Amniotic stem cell (primary cell): ENCODE data around the gene CELF4.

Source experiments
- DNase-seq: peaks from one replicate; lab custom pipeline; 2025; lab: John Stamatoyannopoulos, UW

Gene CELF4

GRCh38 chr18:37572736-37573135, 7.1 kb upstream of the CELF4 start:
- no peak for DNase-seq

- no peak for DNase-seq
Observed at GRCh38 chr18:37571266-37571665, 5.7 kb upstream of the CELF4 start.

- DNase-seq, result no peak
Observed at GRCh38 chr18:37570336-37570930, 4.8 kb upstream of the CELF4 start.

GRCh38 chr18:37568671-37569070, 3.1 kb upstream of the CELF4 start:
- DNase-seq, result no peak

GRCh38 chr18:37567994-37568359, 2.4 kb upstream of the CELF4 start:
- no peak for DNase-seq

DNA sequence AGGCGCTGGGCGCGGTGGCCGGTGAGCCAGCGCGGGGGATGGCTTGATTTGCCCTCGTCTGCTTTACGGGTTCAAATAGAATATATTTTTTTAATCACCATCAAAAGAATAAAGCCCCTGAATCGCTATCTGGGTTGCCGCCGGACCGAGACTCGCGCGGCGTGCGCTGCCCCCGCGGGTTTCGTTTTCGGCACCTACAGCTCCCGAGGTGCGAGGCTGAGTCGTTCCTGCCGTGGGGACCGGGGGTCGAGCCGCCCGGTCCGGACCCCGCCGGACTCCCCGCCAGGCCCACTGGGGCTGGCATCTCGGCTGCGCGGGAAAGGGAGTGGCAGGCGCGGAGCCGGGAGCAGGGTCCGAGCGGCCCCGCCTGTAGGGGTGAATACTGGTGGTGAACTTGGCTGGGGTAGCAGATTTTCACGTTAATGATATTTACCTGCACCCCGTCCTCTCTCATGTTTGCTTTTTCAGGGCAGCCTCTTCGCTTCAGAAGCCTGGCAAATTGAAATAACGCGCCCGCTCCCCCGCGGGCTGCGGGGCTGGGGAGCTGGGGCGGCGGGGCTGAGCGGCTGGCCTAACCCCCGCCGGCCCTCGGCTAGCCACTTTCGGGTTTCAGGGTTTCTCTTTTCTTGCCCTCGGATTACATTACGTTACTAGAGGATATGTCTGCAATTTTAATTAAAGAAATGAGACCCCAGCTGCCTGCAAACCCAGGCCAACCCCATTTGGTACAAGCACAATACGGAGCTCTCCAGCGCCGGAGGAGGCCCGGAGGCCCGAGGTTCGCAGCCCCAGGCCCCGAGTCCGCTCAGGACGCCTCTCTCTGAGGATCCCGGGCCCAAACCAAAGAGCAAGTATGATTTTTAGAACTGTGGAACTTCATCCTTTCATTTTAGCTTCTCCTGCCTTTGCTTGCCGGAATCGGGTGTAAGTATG, 1.7 kb upstream of the CELF4 start:
- DNase-seq, result no peak

GRCh38 chr18:37566479-37567060, 972 bp upstream of the CELF4 start:
- DNase-seq, result no peak

GRCh38 chr18:37565977-37566478, 430 bp upstream of the CELF4 start:
- DNase-seq, result no peak

GRCh38 chr18:37564711-37565100, 892 bp downstream of the CELF4 start:
- peak; percentile 19 for DNase-seq

DNA sequence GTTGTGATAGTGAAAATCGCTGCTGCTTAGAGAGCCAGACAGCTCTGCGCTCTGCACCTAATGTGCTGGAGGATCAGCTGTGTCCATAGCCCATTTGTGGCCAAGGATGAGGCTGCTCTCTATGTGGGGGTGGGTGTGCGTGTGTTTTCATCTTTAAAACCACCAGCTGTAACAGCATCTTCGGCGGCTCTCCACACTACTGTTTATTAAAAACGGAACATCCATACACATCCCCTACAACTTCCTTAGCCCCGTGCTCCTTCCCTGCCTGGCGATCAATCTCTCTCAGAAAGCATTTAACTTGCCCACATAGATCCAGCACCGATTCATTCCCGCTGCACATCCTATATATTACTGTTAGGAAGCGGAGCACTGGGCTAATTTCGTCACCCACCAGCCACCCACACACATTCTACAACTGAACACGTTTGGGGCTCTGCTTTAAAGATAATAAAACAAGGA, 1.6 kb downstream of the CELF4 start:
- DNase-seq, result no peak

GRCh38 chr18:37561986-37562385, 3.6 kb downstream of the CELF4 start:
- no peak for DNase-seq

DNA sequence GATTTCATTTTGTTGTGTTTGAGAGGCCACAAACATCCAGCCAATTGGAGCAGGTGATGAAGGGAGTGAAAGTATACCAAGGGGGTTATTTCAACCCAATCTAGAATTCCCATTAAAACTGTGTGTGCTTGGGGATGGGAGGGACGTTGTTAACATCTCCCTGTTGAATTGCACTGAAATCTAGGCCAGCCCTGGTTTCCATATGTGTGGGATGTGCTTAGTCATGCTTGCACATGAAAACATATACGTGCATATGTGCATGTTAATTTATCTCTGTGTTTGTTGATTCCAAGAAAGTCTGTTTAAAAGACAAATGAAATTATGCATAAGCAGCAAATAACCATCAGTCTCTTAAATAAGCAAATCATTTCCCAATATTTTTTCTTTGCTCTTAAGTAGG, 5.6 kb downstream of the CELF4 start:
- DNase-seq, result no peak

DNA sequence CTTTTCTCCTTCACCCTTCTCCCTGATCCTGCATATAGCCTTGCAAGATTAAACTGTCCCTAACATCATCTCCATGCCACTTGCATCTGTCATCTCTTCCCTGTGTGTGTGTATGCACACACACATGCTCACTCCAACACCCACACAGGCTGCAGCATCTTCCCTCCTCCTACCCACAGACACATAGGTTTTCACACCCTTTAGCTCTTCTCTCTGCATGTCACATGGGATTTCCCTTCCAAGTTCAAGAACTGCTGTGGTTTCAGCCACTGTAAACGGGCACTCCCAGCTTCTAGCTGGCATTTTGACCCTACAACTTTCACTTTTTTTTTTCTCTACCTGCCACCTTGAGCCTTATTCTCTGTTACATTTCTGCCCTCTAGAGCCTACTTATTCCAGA, 6.4 kb downstream of the CELF4 start:
- no peak for DNase-seq

DNA sequence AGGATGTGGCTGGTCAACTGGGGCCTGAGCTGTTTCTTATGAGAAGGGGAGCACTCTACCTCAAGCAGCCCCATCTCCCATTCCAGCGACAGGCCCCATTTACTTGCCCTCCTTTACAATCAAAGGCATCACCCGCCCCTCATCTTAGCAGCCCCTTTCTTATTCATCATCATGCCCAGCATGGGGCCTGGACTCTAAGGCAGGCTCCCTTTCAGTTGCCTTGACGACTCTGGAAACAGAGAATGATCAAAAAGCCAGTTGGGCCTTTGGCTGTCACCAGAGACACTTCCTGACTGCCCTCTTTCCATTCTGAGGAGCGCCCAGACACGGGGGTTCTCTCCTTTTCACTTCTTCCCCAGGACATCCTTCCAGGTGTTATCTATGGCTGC, 11.2 kb downstream of the CELF4 start:
- no peak for DNase-seq

DNA sequence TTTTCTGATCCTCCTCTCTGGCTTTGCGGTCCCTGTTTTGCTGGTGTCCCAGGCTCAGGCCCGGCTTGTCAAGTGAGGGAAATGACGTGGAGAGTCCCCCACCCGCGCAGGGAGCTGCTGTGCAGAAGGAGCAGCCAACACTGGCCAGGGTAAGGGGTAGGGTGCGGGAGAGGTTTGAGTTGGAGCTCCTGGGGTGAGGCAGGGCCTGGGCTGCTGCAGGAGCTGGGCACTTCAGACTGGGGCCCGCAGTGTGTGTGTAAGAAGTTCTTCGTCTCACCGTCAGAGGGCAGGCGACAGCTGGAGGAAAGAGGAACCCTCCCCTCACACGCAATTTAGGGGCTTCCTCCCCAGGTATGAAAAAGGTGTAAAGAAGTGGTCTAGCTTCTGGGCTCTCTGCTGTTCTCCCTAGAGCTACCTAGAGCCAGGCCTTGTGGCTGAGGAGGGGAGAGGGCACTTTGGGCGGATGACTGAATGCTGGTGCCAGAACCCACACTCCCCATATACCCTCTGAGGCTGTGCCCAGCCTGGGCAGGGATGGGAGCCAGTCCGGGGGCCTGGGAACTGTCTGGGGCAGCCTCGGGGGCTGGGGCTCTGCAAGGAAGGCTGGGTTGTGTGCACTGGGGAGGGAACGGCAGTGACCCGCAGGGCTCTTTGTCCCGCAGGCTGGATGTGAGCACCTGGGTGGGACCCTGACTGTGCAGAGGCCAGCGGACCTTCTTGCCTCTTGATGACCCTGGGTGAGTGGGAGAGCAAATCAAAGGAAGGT, 11.8 kb downstream of the CELF4 start:
- no peak for DNase-seq

DNA sequence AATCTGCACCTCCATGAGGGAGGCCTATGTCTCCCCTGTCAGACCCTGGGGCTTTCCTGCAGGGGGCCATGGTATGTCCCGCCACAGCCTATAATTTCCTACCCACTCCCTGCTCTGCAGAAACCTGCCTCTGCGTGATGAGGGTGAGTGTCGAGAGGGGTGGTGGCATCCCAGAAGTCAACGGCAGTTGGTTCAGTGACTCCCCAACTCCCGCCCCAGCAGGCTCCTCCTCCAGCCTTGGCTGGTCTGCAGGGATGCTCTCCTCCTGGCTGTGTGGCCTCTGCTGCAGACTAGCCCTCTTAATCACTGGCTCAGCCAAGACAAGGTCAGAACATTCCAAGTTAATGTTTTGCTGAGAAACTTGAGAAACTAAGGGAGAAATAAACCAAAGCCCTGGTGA, 13.3 kb downstream of the CELF4 start:
- DNase-seq, result no peak

- DNase-seq, result no peak
Observed at GRCh38 chr18:37551846-37552245, 13.8 kb downstream of the CELF4 start.

DNA sequence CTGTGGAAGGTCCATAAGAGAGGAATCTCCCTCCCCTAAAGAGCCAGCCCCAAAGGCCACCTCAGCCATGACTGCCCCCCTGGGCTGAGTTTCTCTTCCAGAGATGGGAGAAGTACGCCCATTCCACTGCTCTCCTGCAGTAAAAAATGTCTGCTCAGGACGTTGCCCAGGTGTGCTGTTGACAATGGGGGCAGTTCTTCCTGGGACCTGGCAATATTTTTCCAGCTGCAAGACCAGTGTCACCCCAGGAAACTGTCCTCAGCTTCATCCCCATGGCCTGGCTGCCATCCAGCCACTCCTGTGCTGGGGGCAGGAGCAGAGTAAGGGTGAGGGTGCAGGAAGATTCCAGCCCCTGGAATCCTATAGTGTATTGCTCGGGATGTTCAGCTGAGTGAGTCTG, 14.3 kb downstream of the CELF4 start:
- no peak for DNase-seq

DNA sequence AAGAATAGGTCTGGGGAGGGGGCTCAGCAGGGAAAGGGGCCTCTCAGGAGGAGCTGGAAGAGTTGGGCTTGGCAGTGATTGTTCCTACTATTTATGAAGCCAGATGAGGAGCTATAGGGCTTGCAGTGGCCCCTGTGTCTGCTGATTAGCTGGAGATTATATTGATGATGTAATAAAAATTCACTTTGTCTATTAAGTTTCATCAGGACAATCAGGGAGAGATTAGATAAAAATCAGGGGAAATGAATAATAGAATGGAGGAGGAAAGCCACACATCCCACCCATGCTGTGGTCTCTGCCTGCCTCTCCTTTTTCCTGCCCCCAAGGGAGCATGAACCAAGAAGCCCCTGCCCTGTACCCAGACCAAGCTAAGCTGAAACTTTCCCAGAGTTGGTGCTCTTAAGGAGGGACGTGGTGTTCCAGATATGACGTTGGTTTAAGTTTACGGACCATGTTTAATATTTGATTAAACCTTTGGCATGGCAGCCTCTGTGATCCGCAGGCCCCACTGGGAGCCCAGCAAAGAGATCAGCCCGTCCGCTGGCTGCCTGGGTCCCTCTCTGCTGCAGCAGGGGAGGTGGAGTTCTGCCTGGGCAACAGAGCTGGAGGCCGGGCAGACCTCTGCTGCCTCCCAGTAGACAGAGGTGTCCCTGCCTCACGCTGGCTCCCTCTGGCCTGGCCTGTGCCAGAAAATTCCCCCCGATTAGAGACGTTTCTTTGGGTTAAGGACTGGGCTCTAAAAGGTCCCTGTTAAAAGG, 15.3 kb downstream of the CELF4 start:
- DNase-seq, result no peak

GRCh38 chr18:37548679-37549289, 16.8 kb downstream of the CELF4 start:
- DNase-seq, result no peak

- DNase-seq, result no peak
Observed at GRCh38 chr18:37547196-37547827, 18.3 kb downstream of the CELF4 start.
